H9 (cell line): ENCODE results near the gene DNER. TPM values are rescaled to one million over a fixed set of nuclear protein-coding genes. Genes with fewer than 3 reads are reported as not detected.

Experiments
- DNase-seq: peaks from one replicate; pipeline ENCODE4 v3.0.0-alpha.2; 2017
- H2AFZ ChIP-seq: one replicate; pipeline ENCODE4 v1.6.1; 2013; ENCODE audit warnings: mild to moderate bottlenecking, low read length, control low read depth, moderate library complexity
- H2AK5ac ChIP-seq: 2 replicates; pipeline ENCODE4 v1.6.1; 2013; ENCODE audit warnings: low read length, control low read depth, mixed read lengths; ENCODE audit not compliant: insufficient read length
- H2BK120ac ChIP-seq: one replicate; pipeline ENCODE4 v1.6.1; 2013; ENCODE audit warnings: low read depth, mild to moderate bottlenecking, low read length, control low read depth, inconsistent platforms; ENCODE audit not compliant: poor library complexity, severe bottlenecking
- H2BK12ac ChIP-seq: 2 replicates; pipeline ENCODE4 v1.6.1; 2013; ENCODE audit warnings: low read length, control low read depth, mixed read lengths, low read depth; ENCODE audit not compliant: insufficient read length
- H2BK15ac ChIP-seq: 2 replicates; pipeline ENCODE4 v1.6.1; 2013; ENCODE audit warnings: low read depth, low read length, control low read depth
- H2BK20ac ChIP-seq: one replicate; pipeline ENCODE4 v1.6.1; 2013; ENCODE audit warnings: low read depth, mild to moderate bottlenecking, low read length, control low read depth, inconsistent platforms; ENCODE audit not compliant: poor library complexity, severe bottlenecking
- H2BK5ac ChIP-seq: 2 replicates; pipeline ENCODE4 v1.6.1; 2013; ENCODE audit warnings: low read length, control low read depth, mixed read lengths; ENCODE audit not compliant: insufficient read length
- H3K14ac ChIP-seq: 2 replicates; pipeline ENCODE4 v1.6.1; 2013; ENCODE audit warnings: low read length, control low read depth; ENCODE audit not compliant: insufficient read depth
- H3K18ac ChIP-seq: 2 replicates; pipeline ENCODE4 v1.6.1; 2013; ENCODE audit warnings: low read depth, mild to moderate bottlenecking, mixed read lengths, low read length, control low read depth; ENCODE audit not compliant: insufficient read length
- H3K23ac ChIP-seq: 2 replicates; pipeline ENCODE4 v1.6.1; 2013; ENCODE audit warnings: low read length, control low read depth, mixed read lengths, low read depth; ENCODE audit not compliant: insufficient read length
- H3K23me2 ChIP-seq: 2 replicates; pipeline ENCODE4 v1.6.1; 2013; ENCODE audit warnings: low read depth, mild to moderate bottlenecking, mixed read lengths, low read length, control low read depth; ENCODE audit not compliant: insufficient read length, poor library complexity, severe bottlenecking
- H3K27ac ChIP-seq: 2 replicates; pipeline ENCODE4 v1.5.1; 2013; ENCODE audit warnings: low read length, control low read depth, mixed read lengths, low read depth; ENCODE audit not compliant: insufficient read length
- H3K27me3 ChIP-seq: 2 replicates; pipeline ENCODE4 v1.6.1; 2013; ENCODE audit warnings: low read length, control low read depth, inconsistent platforms; ENCODE audit not compliant: insufficient read depth
- H3K4ac ChIP-seq: 2 replicates; pipeline ENCODE4 v1.6.1; 2013; ENCODE audit warnings: low read depth, mild to moderate bottlenecking, control low read depth, inconsistent platforms, low read length, moderate library complexity
- H3K4me1 ChIP-seq: 2 replicates; pipeline ENCODE4 v1.6.1; 2013; ENCODE audit warnings: low read length, control low read depth, inconsistent platforms; ENCODE audit not compliant: insufficient read depth
- H3K4me2 ChIP-seq: 2 replicates; pipeline ENCODE4 v1.6.1; 2013; ENCODE audit warnings: low read length, control low read depth, mixed read lengths; ENCODE audit not compliant: insufficient read length, insufficient read depth
- H3K56ac ChIP-seq: 2 replicates; pipeline ENCODE4 v1.6.1; 2013; ENCODE audit warnings: low read depth, mild to moderate bottlenecking, mixed read lengths, low read length, control low read depth; ENCODE audit not compliant: insufficient read length
- H3K79me1 ChIP-seq: 2 replicates; pipeline ENCODE4 v1.6.1; 2013; ENCODE audit warnings: low read depth, mild to moderate bottlenecking, moderate library complexity, low read length, control low read depth, inconsistent platforms; ENCODE audit not compliant: insufficient read depth, poor library complexity, severe bottlenecking
- H3K79me2 ChIP-seq: 2 replicates; pipeline ENCODE4 v1.6.1; 2013; ENCODE audit warnings: low read length, control low read depth, inconsistent platforms; ENCODE audit not compliant: insufficient read depth
- H3K9ac ChIP-seq: 2 replicates; pipeline ENCODE4 v1.6.1; 2013; ENCODE audit warnings: low read length, control low read depth, mixed read lengths; ENCODE audit not compliant: insufficient read length; ENCODE audit errors: extremely low read depth
- H3K9me3 ChIP-seq: one replicate; pipeline ENCODE4 v1.6.1; 2013; ENCODE audit warnings: low read depth, low read length, inconsistent platforms; ENCODE audit not compliant: control insufficient read depth
- H3T11ph ChIP-seq: one replicate; pipeline ENCODE4 v1.6.1; 2013; ENCODE audit warnings: mild to moderate bottlenecking, low read length, control low read depth, inconsistent platforms
- H4K20me1 ChIP-seq: one replicate; pipeline ENCODE4 v1.6.1; 2013; ENCODE audit not compliant: control insufficient read depth, insufficient read length, insufficient read depth
- H4K5ac ChIP-seq: 2 replicates; pipeline ENCODE4 v1.6.1; 2013; ENCODE audit warnings: low read depth, mild to moderate bottlenecking, mixed read lengths, low read length, control low read depth; ENCODE audit not compliant: insufficient read length
- H4K8ac ChIP-seq: replicated peaks from 2 replicates; pipeline ENCODE4 v1.6.1; 2013; ENCODE audit warnings: low read length, control low read depth, mixed read lengths, low read depth; ENCODE audit not compliant: insufficient read length
- H4K91ac ChIP-seq: 2 replicates; pipeline ENCODE4 v1.6.1; 2013; ENCODE audit warnings: low read depth, mild to moderate bottlenecking, moderate library complexity, mixed read lengths, low read length, control low read depth; ENCODE audit not compliant: insufficient read length
- H3K27ac Mint-ChIP-seq, 3 experiments: 2 replicates in 2 of 3; 3 replicates in 1 of 3; pipeline ENCODE4 v1.8.0; 2020 to 2021; ENCODE audit warnings: mixed read lengths in 3 of 3, mild to moderate bottlenecking in 1 of 3, moderate library complexity in 1 of 3
- H3K27me3 Mint-ChIP-seq: 2 replicates; pipeline ENCODE4 v1.8.0; 2021; ENCODE audit warnings: low read depth, mild to moderate bottlenecking, moderate library complexity, mixed read lengths
- H3K36me3 Mint-ChIP-seq, 3 experiments: 2 replicates in 2 of 3; 3 replicates in 1 of 3; pipeline ENCODE4 v1.8.0; 2020 to 2021; ENCODE audit warnings: low read depth in 3 of 3, mixed read lengths in 3 of 3; ENCODE audit not compliant: insufficient read depth in 1 of 3
- H3K4me1 Mint-ChIP-seq, 2 experiments: 2 replicates each; pipeline ENCODE4 v1.8.0; 2020; ENCODE audit warnings: mixed read lengths in 2 of 2
- H3K4me3 Mint-ChIP-seq, 2 experiments: 2 replicates in 1 of 2; 3 replicates in 1 of 2; pipeline ENCODE4 v1.8.0; 2020 to 2021; ENCODE audit warnings: mild to moderate bottlenecking in 2 of 2, mixed read lengths in 2 of 2, moderate library complexity in 1 of 2
- H3K9me3 Mint-ChIP-seq, 2 experiments: 2 replicates in 1 of 2; 3 replicates in 1 of 2; pipeline ENCODE4 v1.8.0; 2020; ENCODE audit warnings: mild to moderate bottlenecking in 2 of 2, mixed read lengths in 2 of 2, moderate library complexity in 1 of 2
- CTCF ChIP-seq: fragments of 200-600 bp; sonication (generic); conservative IDR thresholded peaks from 3 replicates; pipeline ENCODE4 v1.8.0; 2021; ENCODE audit warnings: antibody characterized with exemption, mild to moderate bottlenecking
- WGBS: extraction: QIAGEN DNeasy Blood & Tissue Kit; methylation state at CpG from one replicate; pipeline ENCODE4 v1.1.7; 2013; ENCODE audit warnings: missing lambda C conversion rate, low lambda C conversion rate, mixed read lengths; ENCODE audit not compliant: insufficient read length; ENCODE audit errors: extremely low coverage; 5-methylcytosine and 5-hydroxymethylcytosine counted together
- total RNA-seq: library from RNA; stranded (reverse); gene quantifications from 2 replicates; pipeline ENCODE4 v1.2.1, GENCODE V29; 2021

DNER gene
- total RNA-seq, 1 experiment from 2014 or later = 1.0 TPM

- Histone ChIP-seq H4K8ac (no peak overlapping the region), H2BK15ac (no peak overlapping the region), H4K5ac (no peak overlapping the region), H3K56ac (no peak overlapping the region), H3K79me1 (no peaks in the 10 kb centered on the region), H2AFZ (no peak overlapping the region), H4K91ac (no peak overlapping the region), H3K27me3 (no peaks in the 10 kb centered on the region), H3K4ac (no peak overlapping the region), H4K20me1 (no peaks in the 10 kb centered on the region), H2BK12ac (no peak overlapping the region), H3K14ac (no peak overlapping the region), H3K4me2 (no peak overlapping the region), H2BK5ac (no peak overlapping the region), H3K23ac (no peak overlapping the region), H2AK5ac (no peak overlapping the region), H3T11ph (no peak overlapping the region), H3K18ac (no peak overlapping the region), H3K27ac (no peak overlapping the region), H3K79me2 (no peaks in the 10 kb centered on the region), H2BK120ac (no peak overlapping the region), H2BK20ac (no peak overlapping the region), H3K4me1 (no peaks in the 10 kb centered on the region; the same call in 1 of the 2 replicates), H3K23me2 (no peaks in the 10 kb centered on the region), H3K9ac (no peak overlapping the region), H3K9me3 (no peaks in the 10 kb centered on the region)
- TF ChIP-seq CTCF = no peak
- no peaks in the 10 kb centered on the region for H3K27me3 Mint-ChIP-seq
- no peaks in the 10 kb centered on the region; a peak in 2 of 7 replicates for H3K36me3 Mint-ChIP-seq
- peaks cover 8 to 14% of the 10 kb centered on the region in 2 experiments for H3K4me1 Mint-ChIP-seq
- H3K27ac Mint-ChIP-seq = no peak overlapping the region; a peak in 1 of 7 replicates
- no CpG with 5 or more reads among the region's 3 CpGs for WGBS
- no peak overlapping the region for H3K4me3 Mint-ChIP-seq
- H3K9me3 Mint-ChIP-seq = no peaks in the 10 kb centered on the region; a peak in 1 of 5 replicates
- no peak for DNase-seq
Measured at GRCh38 chr2:229627728-229628127, 86.6 kb downstream of the DNER start.
